Measurements from ENCODE around the gene SLAMF1.
"Not testable (repeated sequence)": the region's sequence is repeated elsewhere in the genome, so short reads cannot be mapped to it uniquely, and the experiment has no call there.

Gene SLAMF1

DNA sequence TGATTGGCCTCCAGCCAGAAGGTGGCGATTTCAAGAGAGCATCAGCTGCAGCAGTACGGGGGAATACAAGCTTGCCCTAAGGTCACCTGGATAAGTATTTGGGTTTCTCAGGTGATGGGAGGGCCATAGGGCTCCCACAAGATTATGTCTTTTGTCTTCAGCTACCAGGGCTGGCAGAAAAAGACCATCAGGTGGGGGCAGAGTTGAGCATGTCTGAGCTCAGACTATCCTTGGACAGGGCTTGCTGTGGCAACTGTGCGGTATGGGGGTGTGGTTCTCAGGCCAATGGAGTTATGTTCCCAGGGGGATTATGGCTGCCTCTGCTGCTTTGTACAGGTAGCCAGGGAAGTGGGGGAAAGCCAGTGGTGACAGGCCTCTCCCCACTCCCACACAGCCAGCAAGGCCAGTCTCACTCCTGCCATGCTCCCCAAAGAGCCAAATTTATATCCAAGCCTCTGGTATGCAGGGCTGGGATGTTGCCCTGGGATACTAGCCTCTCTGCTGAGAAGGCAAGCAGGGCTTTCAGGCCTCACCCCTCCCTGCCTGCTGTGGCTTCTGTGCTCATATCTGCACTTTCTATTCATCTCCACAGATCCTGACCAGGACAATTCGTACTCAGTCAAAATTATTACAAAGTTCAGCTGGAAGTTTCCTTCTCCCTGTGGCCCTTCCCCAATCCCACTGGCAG is 40.9 kb downstream of the SLAMF1 start:
- peaks cover 3% of the 10 kb centered on the region; the same call in 1 of the 2 replicates for H3K27me3 ChIP-seq (ENCODE audit: low read depth)
- DNase-seq (ENCODE audit: low spot score in 2 of 2): no peak
- no peaks in the 10 kb centered on the region for H3K4me1 ChIP-seq
- in situ Hi-C loops (cut with MboI; ENCODE audit: low sequenced_read_pairs): no loop called here
- no peaks in the 10 kb centered on the region for H3K36me3 ChIP-seq (replicated peaks)
- H3K4me3 ChIP-seq: no peak overlapping the region
- H3K9me3 ChIP-seq: no peaks in the 10 kb centered on the region

DNA sequence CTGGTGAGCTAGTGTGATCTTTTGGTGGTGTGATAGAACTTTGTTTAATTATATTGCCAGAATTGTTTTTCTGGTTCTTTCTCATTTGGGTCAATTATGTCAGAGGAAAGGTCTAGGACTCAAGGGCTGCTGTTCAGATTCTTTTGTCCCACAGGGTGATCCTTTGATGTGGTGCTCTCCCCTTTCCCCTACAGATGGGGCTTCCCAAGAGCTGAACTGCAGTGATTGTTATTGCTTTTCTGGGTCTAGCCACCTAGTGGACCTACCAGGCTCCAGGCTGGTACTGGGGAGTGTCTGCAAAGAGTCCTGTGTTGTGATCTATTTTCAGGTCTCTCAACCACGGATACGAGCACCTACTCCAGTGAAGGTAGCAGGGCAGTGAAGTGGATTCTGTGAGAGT is 41.6 kb downstream of the SLAMF1 start:
- no peak for DNase-seq (ENCODE audit: low spot score in 2 of 2)
- no peaks in the 10 kb centered on the region for H3K4me1 ChIP-seq
- H3K4me3 ChIP-seq: no peak overlapping the region
- in situ Hi-C loops (cut with MboI; ENCODE audit: low sequenced_read_pairs): no loop called here
- no peaks in the 10 kb centered on the region for H3K9me3 ChIP-seq
- H3K36me3 ChIP-seq (replicated peaks): no peaks in the 10 kb centered on the region
- H3K27me3 ChIP-seq (ENCODE audit: low read depth): peaks cover 3% of the 10 kb centered on the region; the same call in 1 of the 2 replicates

DNA sequence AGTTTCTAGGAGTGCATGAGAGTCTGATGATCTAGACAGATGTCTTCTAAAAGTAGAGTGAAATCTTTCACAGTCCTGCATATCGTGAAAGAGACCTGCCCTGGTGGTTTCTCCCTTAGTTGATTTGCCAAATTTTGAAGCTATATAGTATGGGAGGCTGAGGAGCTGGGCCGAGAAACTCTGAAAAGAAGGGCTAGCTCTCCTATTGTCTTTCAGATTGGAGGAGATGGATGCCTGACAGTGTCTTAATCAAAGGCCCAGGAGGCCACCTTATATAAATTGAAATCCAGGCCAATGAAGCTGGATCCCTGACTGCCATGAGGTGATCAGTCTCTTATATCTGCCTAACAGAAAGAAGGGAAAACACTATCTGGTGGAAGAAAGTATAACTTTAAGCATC is 49.1 kb downstream of the SLAMF1 start:
- no peaks in the 10 kb centered on the region for H3K36me3 ChIP-seq (replicated peaks)
- no peak overlapping the region for H3K4me3 ChIP-seq
- in situ Hi-C loops (cut with MboI; ENCODE audit: low sequenced_read_pairs): no loop called here
- H3K4me1 ChIP-seq: no peaks in the 10 kb centered on the region
- no peaks in the 10 kb centered on the region for H3K27me3 ChIP-seq (ENCODE audit: low read depth)
- no peak for DNase-seq (ENCODE audit: low spot score in 2 of 2)
- no peaks in the 10 kb centered on the region for H3K9me3 ChIP-seq

DNA sequence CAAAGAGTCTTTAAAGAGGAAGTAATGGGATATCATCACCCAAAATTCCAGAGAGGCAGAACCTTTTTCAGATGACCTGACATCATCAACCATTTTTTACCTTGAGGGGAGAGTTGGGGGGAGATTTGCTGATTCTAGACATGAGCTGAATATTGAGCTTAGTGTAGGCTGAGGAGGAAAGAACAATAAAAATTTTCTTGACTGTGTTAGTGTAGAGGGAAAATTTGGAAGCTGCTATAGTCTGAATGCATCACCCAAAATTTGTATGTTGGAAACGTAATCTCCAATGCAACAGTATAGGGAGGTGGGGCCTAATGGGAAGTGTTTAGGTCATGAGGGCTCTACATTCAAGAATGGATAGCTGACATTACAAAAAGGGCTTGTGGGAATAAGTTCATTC is 49.8 kb downstream of the SLAMF1 start:
- H3K36me3 ChIP-seq (replicated peaks): no peaks in the 10 kb centered on the region
- H3K9me3 ChIP-seq: no peaks in the 10 kb centered on the region
- no peak overlapping the region for H3K4me3 ChIP-seq
- DNase-seq (ENCODE audit: low spot score in 2 of 2): no peak
- no peaks in the 10 kb centered on the region for H3K4me1 ChIP-seq
- no peaks in the 10 kb centered on the region for H3K27me3 ChIP-seq (ENCODE audit: low read depth)
- in situ Hi-C loops (cut with MboI; ENCODE audit: low sequenced_read_pairs): no loop called here

DNA sequence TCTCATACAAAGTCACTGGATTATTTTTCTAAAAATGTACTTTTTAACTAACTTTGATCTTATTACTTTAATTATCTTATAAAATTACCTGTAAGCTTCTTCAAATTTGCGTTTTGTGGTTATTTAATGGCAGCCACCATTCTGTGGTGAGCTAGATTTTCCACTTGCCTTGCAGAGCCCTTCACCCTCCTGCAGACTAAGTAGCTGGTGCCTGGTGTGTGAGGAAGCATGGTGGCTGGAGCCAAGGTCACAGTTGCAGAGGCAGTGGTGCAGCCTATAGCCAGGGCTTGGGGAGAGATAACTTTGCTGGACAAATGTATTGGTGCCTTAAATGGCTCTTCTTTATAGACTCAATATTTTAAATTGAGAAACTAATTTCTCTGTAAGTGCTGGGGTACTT is 56.4 kb downstream of the SLAMF1 start:
- in situ Hi-C loops (cut with MboI; ENCODE audit: low sequenced_read_pairs): no loop called here
- Histone ChIP-seq H3K4me3 (no peak overlapping the region), H3K36me3 (replicated peaks) (no peaks in the 10 kb centered on the region), H3K4me1 (no peaks in the 10 kb centered on the region), H3K27me3 (ENCODE audit: low read depth) (no peaks in the 10 kb centered on the region), H3K9me3 (no peaks in the 10 kb centered on the region)
- no peak for DNase-seq (ENCODE audit: low spot score in 2 of 2)

DNA sequence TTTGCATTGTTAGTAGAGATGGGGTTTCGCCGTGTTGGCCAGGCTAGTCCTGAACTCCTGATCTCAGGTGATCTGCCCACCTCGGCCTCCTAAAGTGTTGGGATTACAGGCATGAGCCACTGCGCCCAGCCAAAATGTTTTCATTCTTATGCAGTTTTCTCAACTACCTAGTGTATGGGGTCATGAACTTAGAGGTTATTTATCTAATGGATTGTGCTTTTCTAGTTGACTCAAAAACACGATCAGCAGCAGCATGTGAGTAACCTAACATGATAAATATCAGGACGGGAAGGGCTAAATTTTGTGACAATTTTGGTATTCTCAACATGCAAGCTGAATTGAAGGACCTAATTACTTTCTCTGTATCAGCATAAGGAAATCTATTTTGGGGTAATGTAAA is 58.4 kb downstream of the SLAMF1 start:
- no peak for DNase-seq (ENCODE audit: low spot score in 2 of 2)
- Histone ChIP-seq H3K36me3 (replicated peaks) (no peaks in the 10 kb centered on the region), H3K27me3 (ENCODE audit: low read depth) (no peaks in the 10 kb centered on the region), H3K4me1 (no peaks in the 10 kb centered on the region), H3K9me3 (no peaks in the 10 kb centered on the region), H3K4me3 (no peak overlapping the region)
- in situ Hi-C loops (cut with MboI; ENCODE audit: low sequenced_read_pairs): no loop called here

DNA sequence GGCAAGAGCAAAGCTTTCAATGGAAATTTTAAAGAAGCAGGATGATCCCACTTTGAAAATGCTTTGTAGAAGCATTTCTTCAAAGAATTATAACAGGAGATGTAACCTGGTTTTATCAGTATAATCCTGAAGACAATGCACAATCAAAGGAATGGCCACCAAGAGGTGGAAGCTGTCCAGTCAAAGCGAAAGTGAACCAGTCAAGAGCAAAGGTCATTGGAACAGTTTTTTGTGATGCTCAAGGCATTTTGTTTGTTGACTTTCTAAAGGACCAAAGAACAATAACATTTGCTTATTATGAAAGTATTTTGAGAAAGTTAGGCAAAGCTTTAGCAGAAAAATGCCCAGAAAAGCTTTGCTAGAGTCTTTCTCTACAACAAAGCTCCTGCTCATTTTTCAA is 62.1 kb downstream of the SLAMF1 start:
- DNase-seq (ENCODE audit: low spot score in 2 of 2): no peak
- Histone ChIP-seq H3K36me3 (replicated peaks) (no peaks in the 10 kb centered on the region), H3K9me3 (no peaks in the 10 kb centered on the region; the same call in 1 of the 2 replicates), H3K4me1 (no peaks in the 10 kb centered on the region), H3K27me3 (ENCODE audit: low read depth) (no peaks in the 10 kb centered on the region), H3K4me3 (no peak overlapping the region)
- in situ Hi-C loops (cut with MboI; ENCODE audit: low sequenced_read_pairs): no loop called here

DNA sequence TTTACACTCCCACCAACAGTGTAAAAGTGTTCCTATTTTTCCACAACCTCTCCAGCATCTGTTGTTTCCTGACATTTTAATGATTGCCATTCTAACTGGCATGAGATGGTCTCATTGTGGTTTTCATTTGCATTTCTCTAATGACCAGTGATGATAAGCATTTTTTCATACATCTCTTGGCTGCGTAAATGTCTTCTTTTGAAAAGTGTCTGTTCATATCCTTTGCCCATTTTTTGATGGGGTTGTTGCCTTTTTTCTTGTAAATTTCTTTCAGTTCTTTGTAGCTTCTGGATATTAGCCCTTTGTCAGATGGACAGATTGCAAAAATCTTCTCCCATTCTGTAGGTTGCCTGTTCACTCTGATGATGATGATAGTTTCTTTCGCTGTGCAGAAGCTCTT is 63.9 kb downstream of the SLAMF1 start:
- H3K4me1 ChIP-seq; DNase-seq (ENCODE audit: low spot score in 2 of 2); H3K4me3 ChIP-seq; H3K9me3 ChIP-seq; in situ Hi-C loops (cut with MboI; ENCODE audit: low sequenced_read_pairs); H3K27me3 ChIP-seq (ENCODE audit: low read depth); H3K36me3 ChIP-seq (replicated peaks): not testable (repeated sequence)

DNA sequence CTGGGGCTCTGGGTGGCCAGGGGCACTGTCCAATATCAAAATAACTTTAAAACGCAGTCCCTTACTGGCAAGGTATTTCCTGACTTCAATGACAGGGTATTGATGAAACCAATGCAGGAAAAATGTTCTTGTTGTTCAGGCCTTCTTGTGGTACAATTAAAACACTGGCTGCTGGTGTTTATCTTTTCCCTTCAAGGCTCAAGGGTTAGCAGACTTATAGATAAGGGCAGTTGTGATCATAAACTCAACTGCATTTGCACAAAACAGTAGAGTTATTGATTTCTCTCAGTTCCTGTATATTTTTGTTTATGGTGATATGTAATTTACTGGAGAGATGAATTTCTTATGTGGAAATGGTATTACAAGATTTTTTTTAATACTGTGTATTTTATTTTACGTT is 64.9 kb downstream of the SLAMF1 start:
- Histone ChIP-seq H3K4me1 (peaks cover 3% of the 10 kb centered on the region; the same call in 1 of the 2 replicates), H3K36me3 (replicated peaks) (no peaks in the 10 kb centered on the region), H3K9me3 (no peaks in the 10 kb centered on the region; the same call in 1 of the 2 replicates), H3K27me3 (ENCODE audit: low read depth) (peaks cover 3% of the 10 kb centered on the region; the same call in 1 of the 2 replicates), H3K4me3 (no peak overlapping the region)
- in situ Hi-C loops (cut with MboI; ENCODE audit: low sequenced_read_pairs): no loop called here
- no peak for DNase-seq (ENCODE audit: low spot score in 2 of 2)

DNA sequence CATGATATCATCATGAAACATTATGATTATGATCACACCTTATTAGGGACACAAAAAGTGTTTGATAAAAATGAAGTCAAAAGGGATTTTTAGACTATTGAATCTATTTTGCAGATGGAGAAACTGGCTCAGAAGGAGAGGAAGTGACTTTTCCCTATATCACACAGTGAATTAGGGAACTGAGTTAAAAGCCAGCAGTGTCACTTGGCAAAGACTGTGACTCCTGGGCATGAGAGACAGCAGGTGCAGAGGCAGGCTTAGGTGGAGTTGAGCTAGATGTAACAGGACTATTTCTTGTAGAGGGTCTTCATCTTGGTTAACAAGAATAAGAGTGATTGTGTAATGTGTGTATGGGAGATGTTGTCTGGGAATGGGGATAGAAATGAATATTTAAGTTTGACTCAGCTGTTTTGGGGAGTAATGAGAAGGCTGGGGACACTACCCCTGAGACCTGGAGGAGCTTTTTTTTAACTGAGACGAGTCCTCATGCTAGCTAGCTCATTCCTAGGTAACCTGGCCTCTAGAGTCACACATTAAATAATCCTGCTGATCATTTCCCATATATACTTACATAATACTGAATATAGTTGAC is 66.5 kb downstream of the SLAMF1 start:
- H3K4me3 ChIP-seq: no peak overlapping the region
- peaks cover 3% of the 10 kb centered on the region; the same call in 1 of the 2 replicates for H3K4me1 ChIP-seq
- no peak for DNase-seq (ENCODE audit: low spot score in 2 of 2)
- H3K36me3 ChIP-seq (replicated peaks): no peaks in the 10 kb centered on the region
- peaks cover 3% of the 10 kb centered on the region; the same call in 1 of the 2 replicates for H3K27me3 ChIP-seq (ENCODE audit: low read depth)
- no peaks in the 10 kb centered on the region; the same call in 1 of the 2 replicates for H3K9me3 ChIP-seq
- in situ Hi-C loops (cut with MboI; ENCODE audit: low sequenced_read_pairs): no loop called here

DNA sequence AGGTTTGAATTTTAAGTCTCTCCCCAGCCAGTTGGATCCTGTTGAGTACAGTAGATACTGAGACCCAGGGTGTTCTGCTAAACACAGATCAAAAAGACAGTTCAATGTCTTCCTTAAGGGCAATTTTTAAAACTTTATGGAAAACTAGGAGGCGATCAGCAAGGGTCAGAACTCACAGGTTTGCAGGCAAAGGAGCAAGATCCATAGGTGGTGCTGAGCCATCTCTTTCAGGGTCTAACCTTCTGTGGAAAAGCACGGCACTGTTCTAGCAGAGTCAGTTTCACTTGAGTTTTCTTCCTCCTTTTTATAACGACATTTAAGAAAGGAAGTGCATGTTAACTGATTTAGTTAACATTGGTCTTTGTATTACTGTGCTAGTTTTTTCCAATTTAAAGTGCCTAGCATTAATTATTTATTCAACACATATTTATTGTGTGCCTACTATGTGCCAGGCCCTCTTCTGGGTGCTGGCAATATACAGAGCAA is 67.6 kb downstream of the SLAMF1 start, which contains the start of gene CD84:
CD84 (minus strand) TSS at position 281 of the 486 bp plus-strand sequence; CDS start at position 222, 59 bp downstream.
- no peak for DNase-seq (ENCODE audit: low spot score in 2 of 2)
- in situ Hi-C loops (cut with MboI; ENCODE audit: low sequenced_read_pairs): no loop called here
- no peaks in the 10 kb centered on the region; the same call in 1 of the 2 replicates for H3K9me3 ChIP-seq
- peaks cover 3% of the 10 kb centered on the region; the same call in 1 of the 2 replicates for H3K4me1 ChIP-seq
- no peak within 1 kb of the TSS for H3K4me3 ChIP-seq
- no peaks in the 10 kb centered on the region for H3K36me3 ChIP-seq (replicated peaks)
- peaks cover 3% of the 10 kb centered on the region; the same call in 1 of the 2 replicates for H3K27me3 ChIP-seq (ENCODE audit: low read depth)

DNA sequence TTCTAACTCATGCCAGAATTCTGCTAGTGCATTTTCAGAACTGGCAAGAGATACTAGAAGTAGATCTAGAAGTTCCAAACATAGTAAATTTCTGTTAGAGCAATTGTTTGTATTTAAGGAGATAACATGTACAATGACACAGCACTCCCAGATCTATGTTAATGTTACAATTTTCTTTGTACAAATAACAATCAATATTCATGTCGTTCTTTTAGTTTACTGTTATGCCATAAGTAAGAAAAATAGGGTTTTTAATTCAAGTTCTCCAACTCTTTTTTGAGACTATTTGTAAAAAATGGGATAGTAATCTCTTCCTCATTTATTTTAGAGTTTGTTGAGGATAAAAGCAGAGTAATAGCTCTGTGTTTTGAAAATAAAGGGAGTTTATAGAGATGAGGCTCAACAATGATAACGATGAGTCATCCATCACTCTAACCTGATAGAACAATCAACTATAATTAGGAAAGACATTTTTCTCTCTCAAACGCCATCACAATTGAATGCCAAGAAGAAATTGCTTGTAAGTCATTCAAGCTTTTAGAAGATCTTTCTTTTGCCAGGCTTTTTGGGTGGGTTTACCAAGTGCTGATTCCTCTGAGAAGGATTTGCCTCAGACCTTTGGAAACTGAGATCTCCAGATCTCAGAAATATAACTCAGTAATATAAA is 68.2 kb downstream of the SLAMF1 start:
- no peaks in the 10 kb centered on the region; the same call in 1 of the 2 replicates for H3K9me3 ChIP-seq
- in situ Hi-C loops (cut with MboI; ENCODE audit: low sequenced_read_pairs): no loop called here
- H3K36me3 ChIP-seq (replicated peaks): no peaks in the 10 kb centered on the region
- peaks cover 3% of the 10 kb centered on the region; the same call in 1 of the 2 replicates for H3K27me3 ChIP-seq (ENCODE audit: low read depth)
- peaks cover 3% of the 10 kb centered on the region; the same call in 1 of the 2 replicates for H3K4me1 ChIP-seq
- no peak overlapping the region for H3K4me3 ChIP-seq
- no peak for DNase-seq (ENCODE audit: low spot score in 2 of 2)

DNA sequence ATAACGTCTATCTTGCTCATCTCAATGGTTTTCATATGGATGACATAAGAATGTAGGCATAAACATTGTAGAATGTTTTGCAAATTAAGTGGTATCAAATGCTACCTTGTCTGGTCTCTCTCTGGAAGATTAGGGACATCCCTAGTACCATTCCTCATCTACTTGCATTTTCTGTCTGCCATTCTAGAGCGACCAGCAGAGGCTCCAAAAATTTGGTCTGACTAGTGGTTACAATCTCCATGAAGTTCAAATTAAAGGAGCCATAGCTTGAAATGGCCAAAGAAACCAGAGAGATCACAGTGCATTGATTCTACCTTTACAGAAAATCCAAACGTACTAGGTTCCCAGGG is 68.7 kb downstream of the SLAMF1 start:
- H3K9me3 ChIP-seq: no peaks in the 10 kb centered on the region; the same call in 1 of the 2 replicates
- no peak for DNase-seq (ENCODE audit: low spot score in 2 of 2)
- H3K4me1 ChIP-seq: peaks cover 3% of the 10 kb centered on the region; the same call in 1 of the 2 replicates
- in situ Hi-C loops (cut with MboI; ENCODE audit: low sequenced_read_pairs): no loop called here
- H3K27me3 ChIP-seq (ENCODE audit: low read depth): peaks cover 3% of the 10 kb centered on the region; the same call in 1 of the 2 replicates
- H3K36me3 ChIP-seq (replicated peaks): no peaks in the 10 kb centered on the region
- no peak overlapping the region for H3K4me3 ChIP-seq

DNA sequence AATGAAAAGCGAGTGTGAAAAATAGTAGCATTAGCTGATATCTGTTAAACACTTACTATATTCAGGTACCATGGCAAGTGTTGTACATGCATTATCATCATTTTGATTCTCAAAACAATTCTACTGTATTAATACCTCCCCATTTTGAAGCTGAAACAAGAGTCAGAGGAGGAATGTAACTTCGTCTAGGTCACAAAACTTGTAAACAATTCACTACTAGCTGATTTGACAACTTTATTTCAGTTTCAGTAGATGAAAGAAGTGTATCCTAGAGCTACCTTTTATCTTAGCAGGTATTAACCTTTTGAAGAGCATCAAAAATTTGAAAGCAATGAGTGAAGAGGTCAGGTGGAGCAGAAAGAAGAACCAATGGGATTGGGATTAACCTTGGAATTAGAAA is 69.2 kb downstream of the SLAMF1 start:
- no peaks in the 10 kb centered on the region for H3K9me3 ChIP-seq
- H3K27me3 ChIP-seq (ENCODE audit: low read depth): peaks cover 3% of the 10 kb centered on the region; the same call in 1 of the 2 replicates
- H3K4me3 ChIP-seq: no peak overlapping the region
- no peak for DNase-seq (ENCODE audit: low spot score in 2 of 2)
- in situ Hi-C loops (cut with MboI; ENCODE audit: low sequenced_read_pairs): no loop called here
- no peaks in the 10 kb centered on the region for H3K36me3 ChIP-seq (replicated peaks)
- H3K4me1 ChIP-seq: peaks cover 3% of the 10 kb centered on the region; the same call in 1 of the 2 replicates

Measured in HAP-1 (cell line).